OCI-M1 (cell line): ENCODE measurements around the gene NEO1.
"Not testable (repeated sequence)": the region's sequence is repeated elsewhere in the genome, so short reads cannot be mapped to it uniquely, and the experiment has no call there.

ENCODE experiments used
- DNase-seq: peaks from one replicate; lab custom pipeline; 2025; lab: John Stamatoyannopoulos, UW

The NEO1 gene

DNA sequence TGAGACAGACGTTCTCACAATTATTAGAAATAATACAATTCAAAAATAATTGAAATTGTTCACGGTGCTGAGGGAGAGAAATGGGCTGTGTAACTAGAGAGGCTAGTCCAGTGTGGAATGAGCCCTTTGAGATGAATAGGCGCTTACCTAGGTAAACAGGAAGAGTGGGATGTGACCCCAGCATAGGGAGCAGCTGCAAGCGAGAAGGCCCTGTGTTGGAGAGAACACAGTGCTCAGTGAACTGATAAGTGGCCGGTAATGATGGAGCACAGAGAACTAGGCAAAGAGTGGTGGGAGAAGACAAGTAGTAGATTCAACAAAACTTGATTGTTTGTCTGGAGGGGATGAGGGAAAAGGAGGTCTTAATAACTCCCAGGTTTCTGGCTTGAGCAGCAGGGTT, 212.6 kb downstream of the NEO1 start:
- no peak for DNase-seq

DNA sequence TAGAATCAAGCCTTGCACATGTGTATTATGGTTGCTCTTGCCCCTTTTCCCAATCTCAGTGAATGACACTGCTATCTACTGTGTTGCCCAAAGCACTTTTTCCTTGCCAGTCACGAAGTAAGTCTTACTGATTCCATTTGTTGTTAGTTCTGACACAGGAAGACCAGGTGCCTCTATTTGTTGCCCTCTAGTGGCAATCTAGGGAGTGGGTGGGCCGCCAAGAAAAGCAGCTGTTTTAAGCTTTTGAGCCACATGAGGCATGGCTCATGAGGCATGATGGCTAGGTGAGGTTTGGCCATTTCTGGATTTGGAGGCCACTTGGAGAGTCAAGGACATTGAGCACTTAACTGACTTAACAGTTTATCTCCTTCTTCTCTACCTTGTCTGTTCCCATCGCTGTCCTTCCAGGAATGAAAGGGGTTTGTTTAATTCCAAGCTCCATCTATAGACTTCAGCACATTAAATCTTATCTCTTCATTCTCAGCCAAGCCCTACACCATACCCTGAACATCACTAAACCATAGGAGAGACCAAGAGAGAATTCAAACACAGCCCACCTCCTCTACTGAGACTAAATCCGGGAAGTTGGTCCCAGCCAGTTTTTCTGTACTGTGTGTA, 213.4 kb downstream of the NEO1 start:
- DNase-seq: peak; percentile 71

DNA sequence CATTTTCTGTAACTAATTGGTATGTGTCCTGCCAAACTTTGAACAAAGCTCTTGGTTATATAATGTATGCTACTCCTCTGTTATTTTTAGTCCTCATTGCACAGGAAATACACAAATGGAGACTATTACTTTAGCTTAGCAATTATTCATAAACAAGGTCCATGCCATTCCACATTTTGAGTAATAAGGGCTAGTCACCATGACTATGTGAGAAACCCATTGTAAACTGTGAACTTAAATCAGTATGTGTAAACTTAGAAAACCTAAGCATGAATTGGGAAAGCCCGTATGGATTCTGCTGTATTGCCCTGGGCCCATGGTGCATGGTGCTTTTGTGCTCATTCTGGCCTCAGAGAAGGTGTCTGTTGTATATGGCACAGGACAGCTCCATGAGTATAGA, 216.2 kb downstream of the NEO1 start:
- no peak for DNase-seq

DNA sequence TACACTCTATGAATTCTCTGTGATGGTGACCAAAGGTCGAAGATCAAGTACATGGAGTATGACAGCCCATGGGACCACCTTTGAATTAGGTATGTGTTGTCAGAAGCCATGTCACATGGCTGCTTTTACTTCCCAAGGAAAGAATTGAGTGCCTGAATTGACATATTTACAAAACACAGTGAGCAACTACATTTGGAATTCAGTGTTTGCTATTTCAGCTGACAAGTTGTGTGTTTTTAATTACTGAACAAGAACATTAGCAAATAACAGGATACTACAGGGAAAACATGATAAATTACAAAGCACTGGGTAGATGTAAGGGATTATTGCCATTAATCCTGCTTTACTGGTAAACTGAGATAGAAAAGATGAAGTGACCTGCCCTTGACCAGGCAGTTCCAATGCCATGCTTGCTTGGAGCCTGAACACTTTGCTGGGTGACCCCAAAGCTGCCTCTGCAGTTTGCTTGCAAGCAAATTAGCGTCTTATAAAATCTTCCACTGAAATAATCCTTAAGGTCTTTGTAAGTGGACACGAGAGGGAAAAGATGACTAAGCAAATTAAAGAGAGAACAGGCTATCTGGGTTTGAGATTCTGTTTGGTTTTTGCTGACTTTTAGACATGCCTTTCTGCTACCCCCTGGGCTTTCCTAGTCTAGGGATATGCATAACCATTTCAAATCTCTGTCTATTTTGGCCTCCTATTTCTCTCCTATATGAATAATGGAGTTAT, 218.3 kb downstream of the NEO1 start:
- no peak for DNase-seq

DNA sequence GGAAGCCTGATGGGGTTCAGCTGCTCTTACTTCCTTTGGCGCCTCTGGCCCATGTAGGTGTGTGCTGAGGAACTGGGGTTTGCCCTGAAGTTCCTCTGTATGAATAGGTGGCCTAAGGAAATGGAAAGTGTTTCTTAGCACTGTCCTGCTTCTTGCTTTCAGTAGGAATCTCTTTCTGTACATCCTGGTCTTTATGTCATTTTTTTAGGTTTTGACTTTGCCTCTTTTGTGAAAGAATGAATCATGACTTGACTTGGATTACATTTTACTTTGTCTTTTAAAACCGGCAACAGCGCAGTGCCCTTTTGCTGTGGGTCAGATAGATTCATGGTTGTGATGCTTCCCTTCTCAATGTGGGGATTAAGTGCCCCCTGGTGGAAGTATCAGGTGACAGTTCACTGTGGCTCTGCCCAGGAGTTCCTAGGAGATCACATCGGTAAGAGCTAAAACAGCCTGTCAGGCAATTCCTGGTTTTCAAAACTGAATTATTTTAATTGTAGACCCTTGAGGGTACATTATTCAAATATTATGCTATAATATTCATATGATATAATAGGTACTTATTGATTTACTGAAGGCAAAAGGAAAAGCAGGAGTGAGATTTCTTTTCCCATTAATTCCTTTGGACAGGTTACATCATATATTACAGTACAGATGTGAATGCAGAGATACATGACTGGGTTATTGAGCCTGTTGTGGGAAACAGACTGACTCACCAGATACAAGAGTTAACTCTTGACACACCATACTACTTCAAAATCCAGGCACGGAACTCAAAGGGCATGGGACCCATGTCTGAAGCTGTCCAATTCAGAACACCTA, 221.1 kb downstream of the NEO1 start:
- DNase-seq: peak; percentile 62

DNA sequence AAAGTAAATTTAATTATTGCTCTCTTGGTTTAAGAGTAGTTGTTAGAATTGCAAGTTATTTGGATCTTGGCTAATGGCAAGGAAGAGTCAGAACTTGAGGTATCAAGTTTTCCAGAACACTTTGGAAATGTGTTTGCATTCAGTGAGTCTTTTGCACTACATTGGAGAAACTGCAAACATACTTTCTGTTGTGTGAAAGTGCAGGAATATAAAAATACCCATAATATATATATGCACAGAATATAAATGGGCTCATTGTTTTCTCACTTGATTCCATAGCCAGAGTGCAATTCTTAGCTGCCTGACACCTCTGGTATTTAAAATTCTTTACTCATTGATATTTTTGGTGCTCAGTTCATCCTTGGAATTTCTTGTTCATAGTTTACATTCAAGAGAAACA, 223.6 kb downstream of the NEO1 start:
- DNase-seq: no peak

DNA sequence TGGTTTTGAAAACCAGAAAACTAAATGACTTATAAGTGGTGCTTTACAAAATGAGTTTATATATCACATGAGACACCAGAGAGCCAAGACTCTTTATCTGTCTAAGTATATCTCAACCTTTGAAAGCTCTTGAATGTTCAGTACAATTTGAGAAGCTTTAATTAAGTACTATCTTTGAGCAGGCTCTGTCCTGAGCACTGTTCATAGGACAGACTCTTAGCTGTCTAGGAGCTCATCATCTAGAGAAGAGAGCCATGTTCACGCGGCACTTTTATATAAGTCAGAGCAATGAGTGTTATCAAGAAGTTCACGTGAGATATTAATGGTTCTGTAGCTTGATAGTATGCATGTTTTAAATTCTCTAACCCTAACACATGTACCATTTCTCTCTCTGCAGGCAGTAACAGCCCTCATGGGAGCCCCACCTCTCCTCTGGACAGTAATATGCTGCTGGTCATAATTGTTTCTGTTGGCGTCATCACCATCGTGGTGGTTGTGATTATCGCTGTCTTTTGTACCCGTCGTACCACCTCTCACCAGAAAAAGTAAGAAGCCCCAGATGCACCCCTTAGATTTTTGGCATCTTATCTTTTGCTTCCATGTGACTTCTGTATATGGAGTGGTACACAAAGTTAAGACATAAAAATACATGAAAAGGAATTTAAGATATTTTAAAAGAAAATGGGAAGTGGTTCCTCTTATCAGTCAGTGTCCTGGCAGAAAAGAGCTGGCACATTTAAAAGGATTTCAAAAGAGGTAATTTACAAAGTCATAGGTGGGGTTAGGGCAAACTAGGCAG, 230.5 kb downstream of the NEO1 start:
- peak; percentile 89 for DNase-seq

DNA sequence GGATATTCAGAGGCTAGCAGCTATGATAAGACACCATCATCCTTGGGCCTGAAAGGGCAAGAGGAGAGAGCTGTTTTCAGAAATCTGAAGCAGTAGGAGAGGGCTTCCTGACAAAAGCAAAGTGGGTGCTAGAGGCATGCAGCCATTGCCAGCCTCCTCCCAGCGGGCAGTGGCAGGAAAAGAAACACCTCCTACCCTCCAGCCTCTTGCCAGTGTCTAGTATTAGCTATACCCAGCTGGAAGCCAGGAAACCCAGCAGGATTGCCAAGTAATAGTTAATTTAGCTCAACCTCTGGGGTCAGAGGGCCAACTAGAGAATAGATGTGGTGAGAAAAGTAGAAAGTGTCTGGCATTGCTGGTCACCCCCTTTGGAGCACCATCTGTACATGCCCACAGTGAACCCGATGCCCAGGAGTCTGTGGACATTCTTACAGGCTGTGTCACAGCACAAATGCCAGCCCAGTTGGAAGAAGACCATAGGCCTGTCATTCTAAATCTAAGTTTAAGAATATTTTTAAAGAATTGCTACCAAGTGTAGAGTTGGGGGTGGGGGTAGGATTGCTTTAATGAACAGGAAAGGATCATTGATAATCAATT, 231.2 kb downstream of the NEO1 start:
- no peak for DNase-seq

DNA sequence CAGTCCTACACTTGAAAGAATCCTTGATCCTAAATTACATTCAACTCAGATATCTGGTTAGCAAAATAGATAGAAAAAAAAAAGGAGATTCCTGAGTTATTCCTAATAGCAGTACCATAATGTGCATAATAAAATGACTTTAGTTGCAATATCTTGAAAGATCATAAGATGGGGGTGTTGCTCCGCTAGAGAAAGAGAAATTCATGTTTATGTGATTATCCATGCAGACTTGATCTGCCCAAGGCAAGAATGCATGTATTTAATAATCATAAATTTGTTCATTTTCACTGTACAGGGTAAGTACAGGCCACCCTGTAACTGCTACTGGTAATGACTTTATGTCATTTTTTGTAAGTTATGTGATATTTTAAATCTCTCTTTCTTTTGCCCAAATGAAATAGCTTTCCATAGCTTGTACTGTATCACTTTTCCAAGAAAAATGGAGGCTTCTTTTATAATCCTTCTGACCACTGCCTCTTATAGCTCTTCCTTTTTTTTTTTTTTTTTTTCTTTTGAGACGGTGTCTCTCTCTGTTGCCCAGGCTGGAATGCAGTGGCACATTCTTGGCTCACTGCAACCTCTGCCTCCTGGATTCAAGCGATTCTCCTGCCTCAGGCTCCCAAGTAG, 231.9 kb downstream of the NEO1 start:
- DNase-seq: peak; percentile 13

DNA sequence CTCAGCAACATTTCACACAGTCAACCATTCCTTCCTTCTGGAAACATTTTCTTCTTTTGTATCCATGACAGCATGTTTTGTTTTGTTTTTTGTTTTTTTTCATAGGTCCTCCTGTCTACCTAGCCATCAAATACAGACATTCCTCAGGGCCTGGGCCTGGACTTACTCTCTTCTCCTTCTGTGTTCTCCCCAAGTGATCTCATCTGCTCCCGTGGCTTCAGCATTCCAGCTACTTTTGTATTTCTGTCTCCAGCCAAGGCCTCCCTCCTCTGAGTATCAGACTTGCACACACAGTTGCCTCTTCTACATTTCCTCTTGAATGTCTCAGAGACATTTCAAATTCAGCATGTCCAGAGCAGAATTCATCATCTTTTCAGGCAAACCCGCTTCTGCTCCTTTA, 234.0 kb downstream of the NEO1 start:
- DNase-seq: no peak

DNA sequence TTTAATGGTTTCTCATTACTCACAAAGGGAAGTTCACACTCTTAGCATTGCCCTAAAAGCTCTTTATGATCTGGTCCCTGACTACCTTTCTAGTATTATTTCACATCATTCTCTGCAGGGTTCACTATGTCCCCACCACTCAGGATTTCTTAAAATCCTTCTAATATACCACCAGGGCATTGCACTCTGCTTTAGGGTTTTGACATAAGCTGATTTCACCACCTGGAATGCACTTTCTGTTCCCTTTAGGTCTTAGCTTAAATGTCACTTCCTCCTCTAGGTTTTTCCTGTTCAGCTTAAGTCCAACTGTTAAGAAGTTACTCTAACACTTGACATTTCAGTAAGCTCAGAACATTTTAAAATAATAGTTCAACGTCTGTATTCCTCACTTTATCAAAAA, 234.8 kb downstream of the NEO1 start:
- no peak for DNase-seq

DNA sequence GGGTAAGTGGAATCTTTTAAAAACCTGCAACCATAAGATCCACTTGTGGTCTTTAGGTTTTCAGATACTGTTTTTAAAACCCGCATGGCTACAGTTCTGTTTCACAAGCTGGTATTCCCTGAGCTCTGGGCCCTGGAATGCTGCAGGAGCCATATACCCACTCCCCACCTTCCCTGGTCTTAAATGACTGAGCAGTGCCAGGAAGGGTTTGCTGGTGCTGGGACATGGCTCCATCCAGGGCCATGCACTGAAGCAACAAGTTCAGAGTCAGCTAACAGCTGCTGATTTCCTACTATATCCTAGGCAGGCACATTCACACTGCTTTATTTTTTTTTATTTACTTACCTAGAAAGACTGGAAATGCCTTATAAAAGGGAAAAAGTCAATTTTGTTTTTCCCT, 239.2 kb downstream of the NEO1 start:
- DNase-seq: no peak

DNA sequence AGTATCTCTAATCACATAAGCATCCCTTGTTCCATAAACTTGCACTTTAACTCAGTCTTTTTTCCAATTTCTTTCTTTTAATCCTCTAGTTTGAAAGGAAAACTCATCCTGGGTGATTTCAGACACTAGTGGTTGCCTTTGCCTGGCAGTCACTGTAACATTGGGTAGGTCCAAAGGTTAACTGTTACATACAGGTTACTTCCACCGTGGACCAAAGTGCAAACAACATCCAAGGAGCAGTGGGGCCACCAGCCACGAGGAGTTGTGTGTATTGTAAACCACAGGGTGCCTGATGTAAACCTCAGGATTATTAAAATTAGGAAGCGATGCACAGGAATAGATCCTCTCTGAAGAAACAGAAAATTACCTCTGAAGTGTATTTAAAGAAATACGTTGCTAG, 241.5 kb downstream of the NEO1 start:
- DNase-seq: no peak

DNA sequence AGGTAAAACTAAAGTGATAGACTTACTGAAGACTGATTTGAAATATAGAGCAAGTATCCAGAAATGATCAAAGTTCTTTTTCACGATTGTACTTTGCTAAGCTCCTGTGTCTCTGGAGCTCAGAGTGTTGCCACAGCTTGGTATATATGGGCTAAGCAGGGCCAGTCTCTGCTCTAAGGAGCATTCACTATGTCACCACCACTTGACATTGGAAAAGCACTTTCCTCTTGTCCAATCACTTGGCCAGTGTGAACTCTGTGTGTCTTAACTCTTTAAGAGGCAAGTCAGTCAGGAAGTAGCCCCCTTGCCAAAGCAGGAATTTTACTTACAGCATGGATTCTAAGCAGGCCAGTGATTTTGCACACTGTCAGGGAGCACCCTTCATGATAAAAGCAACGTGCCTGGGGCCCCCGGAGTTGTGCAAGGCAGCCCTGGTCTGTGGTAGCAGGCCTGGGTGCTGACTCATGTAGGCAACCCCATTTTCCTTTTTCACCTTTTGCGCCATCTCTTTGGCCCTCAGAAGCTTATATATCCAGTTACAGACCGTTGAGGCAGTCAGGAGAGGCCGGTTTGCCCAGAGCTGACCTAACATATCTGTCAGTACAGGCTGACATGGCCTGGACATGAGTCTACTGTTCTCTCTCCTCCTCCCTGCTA, 243.5 kb downstream of the NEO1 start:
- no peak for DNase-seq

DNA sequence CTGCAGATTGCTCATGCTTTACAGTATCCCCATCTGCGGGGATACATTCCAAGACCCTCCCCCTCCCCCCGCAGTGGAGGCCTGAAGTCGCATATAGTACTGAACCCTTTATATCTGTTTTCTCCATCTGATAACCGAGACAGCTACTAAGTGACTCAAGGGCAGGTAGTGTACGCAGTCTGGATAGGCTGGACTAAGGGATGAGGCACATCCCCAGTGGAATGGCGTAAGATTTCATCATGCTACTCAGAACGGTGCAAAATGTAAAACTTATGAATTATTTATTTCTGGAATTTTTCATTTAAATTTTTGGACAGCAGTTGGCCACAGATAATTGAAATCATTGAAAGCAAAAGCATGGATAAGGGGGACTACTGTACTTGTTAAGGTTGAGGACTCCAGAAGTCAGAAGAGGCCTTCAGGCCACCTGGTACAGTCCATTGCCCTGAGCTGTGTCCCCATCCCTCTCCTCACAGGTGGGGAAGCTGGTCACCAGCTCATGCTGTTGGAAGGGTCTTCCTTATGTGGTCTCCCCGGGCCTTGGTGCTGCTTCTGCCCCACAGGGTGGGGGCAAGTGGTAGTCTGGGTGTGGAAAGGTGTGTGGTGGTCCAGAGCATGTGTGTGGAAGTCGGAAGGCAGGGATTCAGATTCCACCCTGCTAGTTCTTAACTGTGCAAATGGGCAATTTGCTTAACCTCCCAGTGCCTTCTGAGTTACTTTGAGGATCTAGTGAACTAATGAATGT, 244.5 kb downstream of the NEO1 start:
- no peak for DNase-seq

DNA sequence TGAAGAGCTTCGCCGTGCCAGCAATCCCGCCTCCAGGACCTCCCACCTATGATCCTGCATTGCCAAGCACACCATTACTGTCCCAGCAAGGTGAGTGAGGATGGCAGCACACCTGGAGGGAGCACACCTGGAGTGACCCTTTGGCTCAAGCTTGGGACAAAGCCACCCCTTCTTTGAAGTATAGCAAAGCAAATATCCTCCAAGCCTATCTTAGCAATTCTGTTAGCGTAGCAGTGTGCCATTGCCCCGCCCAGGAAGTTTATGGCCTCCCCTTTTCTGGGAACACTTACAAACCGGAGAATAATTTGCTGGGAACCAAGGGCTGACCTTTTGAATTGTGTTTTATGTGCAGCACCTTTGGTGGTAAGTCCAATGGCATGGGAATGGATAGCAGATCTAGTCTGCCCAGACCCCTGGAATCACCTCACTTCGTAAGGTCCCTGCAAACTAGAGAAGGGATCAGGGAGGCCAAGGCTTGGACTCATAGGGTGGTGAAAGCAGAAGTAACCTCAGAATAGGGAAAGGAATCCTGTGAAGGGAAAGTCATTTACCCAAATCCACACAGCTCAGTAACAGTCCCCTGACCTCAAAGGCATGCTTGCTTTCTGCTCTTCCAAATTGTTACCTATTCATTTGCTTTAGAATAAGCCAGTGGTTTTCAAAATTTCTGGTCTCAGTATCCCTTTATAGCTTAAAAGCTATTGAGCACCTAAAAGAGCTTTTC, 246.4 kb downstream of the NEO1 start:
- DNase-seq: no peak

DNA sequence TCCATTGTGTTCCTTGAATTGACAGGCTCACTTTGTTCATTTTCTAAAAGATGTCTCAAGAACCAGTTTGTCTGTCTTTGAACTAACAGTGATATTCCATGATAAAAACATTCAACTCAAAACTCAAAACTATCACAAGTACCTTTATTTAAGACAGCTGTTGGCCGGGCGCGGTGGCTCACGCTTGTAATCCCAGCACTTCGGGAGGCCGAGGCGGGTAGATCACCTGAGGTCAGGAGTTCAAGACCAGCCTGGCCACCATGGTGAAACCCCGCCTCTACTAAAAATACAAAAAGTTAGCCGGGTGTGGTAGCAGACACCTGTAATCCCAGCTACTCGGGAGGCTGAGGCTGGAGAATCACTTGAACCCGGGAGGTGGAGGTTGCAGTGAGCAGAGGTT, 248.0 kb downstream of the NEO1 start:
- not testable (repeated sequence) for DNase-seq

DNA sequence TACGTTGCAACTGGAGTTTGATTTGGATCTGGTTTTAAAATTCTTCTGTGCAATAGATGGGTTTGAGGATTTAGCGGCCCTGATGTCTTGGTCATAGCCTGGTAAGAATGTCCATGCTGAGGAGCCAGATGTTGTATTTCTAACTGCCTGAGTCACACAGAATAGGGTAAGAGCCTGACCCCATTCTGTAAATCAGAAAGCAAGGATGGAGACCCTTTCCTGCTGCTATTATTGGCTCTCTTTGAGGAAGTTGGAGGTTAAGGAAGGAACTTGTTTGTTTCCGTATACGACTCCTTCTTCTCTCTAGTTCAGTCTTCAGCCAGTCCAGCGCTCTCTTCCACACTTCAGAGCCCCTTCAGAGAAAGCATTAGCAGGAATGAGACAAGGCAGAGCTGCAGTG, 251.4 kb downstream of the NEO1 start:
- DNase-seq: no peak
